ENCODE data around the gene CMTR1.

Gene CMTR1

DNA sequence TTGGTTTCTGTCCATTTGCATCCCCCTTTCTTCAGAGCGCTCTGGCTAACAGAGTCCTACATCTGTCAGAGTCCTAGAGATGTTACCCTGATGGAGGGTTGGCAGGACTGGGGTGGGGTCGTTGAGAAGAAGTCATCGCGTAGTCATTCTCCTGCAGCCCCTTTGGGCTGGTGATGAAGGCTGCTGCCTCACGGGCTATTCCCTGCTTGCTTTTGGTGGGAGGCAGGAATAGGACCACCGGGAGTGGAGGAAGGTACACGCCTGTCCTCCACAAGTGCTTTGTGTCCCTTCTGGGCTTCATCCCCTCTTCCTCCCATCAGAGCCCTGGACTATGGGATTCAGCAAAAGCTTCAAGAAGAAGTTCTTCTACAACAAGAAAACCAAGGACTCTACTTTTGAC lies 45.8 kb downstream of the CMTR1 start:
- DNase-seq (ENCODE audit: low read depth, low spot score) = no peak
- no peak overlapping the region for H3K4me3 ChIP-seq (ENCODE audit: insufficient read length, low read depth)
- no peaks in the 10 kb centered on the region for H3K27me3 ChIP-seq (ENCODE audit: insufficient read depth, insufficient read length)
- H3K36me3 ChIP-seq (ENCODE audit: insufficient read depth, insufficient read length, low read length) = peaks cover 94% of the 10 kb centered on the region
- peaks cover 2% of the 10 kb centered on the region for H3K4me1 ChIP-seq (ENCODE audit: insufficient read depth, insufficient read length)
- no peak overlapping the region for H3K9ac ChIP-seq (ENCODE audit: insufficient read length, low read depth)
- no peaks in the 10 kb centered on the region for H3K9me3 ChIP-seq (ENCODE audit: insufficient read depth, low read length)
- no peak for TF ChIP-seq SUZ12 (IDR thresholded peaks at IDR 0.05; ENCODE audit: extremely low read depth, insufficient read depth, insufficient read length)
- TF ChIP-seq YY1 (IDR thresholded peaks at IDR 0.05; ENCODE audit: insufficient read depth, insufficient read length) = no peak
- no peak for TF ChIP-seq ZNF274 (IDR thresholded peaks at IDR 0.05; ENCODE audit: low read depth, low read length)

GRCh38 chr6:37479266-37479854 lies 46.3 kb downstream of the CMTR1 start:
- no peak for DNase-seq (ENCODE audit: low read depth, low spot score)
- TF ChIP-seq SUZ12 (IDR thresholded peaks at IDR 0.05; ENCODE audit: extremely low read depth, insufficient read depth, insufficient read length) (no peak), ZNF274 (IDR thresholded peaks at IDR 0.05; ENCODE audit: low read depth, low read length) (no peak)
- peaks cover 2% of the 10 kb centered on the region for H3K4me1 ChIP-seq (ENCODE audit: insufficient read depth, insufficient read length)
- no peak overlapping the region for H3K9ac ChIP-seq (ENCODE audit: insufficient read length, low read depth)
- H3K9me3 ChIP-seq (ENCODE audit: insufficient read depth, low read length) = no peaks in the 10 kb centered on the region
- no peak overlapping the region for H3K4me3 ChIP-seq (ENCODE audit: insufficient read length, low read depth)
- no peaks in the 10 kb centered on the region for H3K27me3 ChIP-seq (ENCODE audit: insufficient read depth, insufficient read length)
- H3K36me3 ChIP-seq (ENCODE audit: insufficient read depth, insufficient read length, low read length) = peaks cover 90% of the 10 kb centered on the region

DNA sequence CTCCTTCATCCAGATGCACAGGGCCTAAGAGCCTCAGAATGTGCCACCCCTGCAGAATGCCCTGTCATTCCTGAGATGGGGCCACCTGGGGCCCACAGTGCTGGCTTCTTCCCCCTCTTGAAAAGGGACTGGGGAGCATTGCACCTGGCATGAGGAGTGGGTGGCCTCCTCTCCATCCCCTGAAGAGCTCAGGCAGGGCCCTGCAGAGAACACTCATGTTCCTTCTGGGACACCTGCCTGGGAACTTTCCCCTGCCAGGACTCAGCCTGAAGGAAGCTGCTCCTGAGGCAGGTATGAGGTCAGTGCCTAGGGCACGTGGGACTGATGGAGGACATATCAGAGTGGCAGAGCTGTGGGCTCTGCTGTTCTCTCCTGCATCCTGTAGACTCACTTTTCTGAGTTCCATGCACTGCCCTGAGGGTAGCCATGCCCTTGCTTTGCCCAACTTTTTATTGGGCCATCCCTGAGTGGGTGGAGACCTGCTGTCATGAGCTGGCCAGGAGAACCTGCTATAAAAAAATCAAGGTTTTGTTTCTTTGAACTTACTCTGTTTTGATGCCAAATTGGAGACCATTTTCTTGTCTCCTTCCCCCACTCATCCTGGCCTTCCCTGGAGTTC lies 47.2 kb downstream of the CMTR1 start:
- Histone ChIP-seq H3K27me3 (ENCODE audit: insufficient read depth, insufficient read length) (no peaks in the 10 kb centered on the region), H3K4me1 (ENCODE audit: insufficient read depth, insufficient read length) (peaks cover 2% of the 10 kb centered on the region), H3K36me3 (ENCODE audit: insufficient read depth, insufficient read length, low read length) (peaks cover 81% of the 10 kb centered on the region), H3K9me3 (ENCODE audit: insufficient read depth, low read length) (no peaks in the 10 kb centered on the region), H3K9ac (ENCODE audit: insufficient read length, low read depth) (no peak overlapping the region), H3K4me3 (ENCODE audit: insufficient read length, low read depth) (no peak overlapping the region)
- no peak for DNase-seq (ENCODE audit: low read depth, low spot score)
- TF ChIP-seq YY1 (IDR thresholded peaks at IDR 0.05; ENCODE audit: insufficient read depth, insufficient read length) = no peak

- TF ChIP-seq SUZ12 (IDR thresholded peaks at IDR 0.05; ENCODE audit: extremely low read depth, insufficient read depth, insufficient read length) (no peak), ZNF274 (IDR thresholded peaks at IDR 0.05; ENCODE audit: low read depth, low read length) (no peak), YY1 (IDR thresholded peaks at IDR 0.05; ENCODE audit: insufficient read depth, insufficient read length) (no peak)
- DNase-seq (ENCODE audit: low read depth, low spot score) = no peak
- no peak overlapping the region for H3K9ac ChIP-seq (ENCODE audit: insufficient read length, low read depth)
- peaks cover 73% of the 10 kb centered on the region for H3K36me3 ChIP-seq (ENCODE audit: insufficient read depth, insufficient read length, low read length)
- H3K9me3 ChIP-seq (ENCODE audit: insufficient read depth, low read length) = no peaks in the 10 kb centered on the region
- H3K27me3 ChIP-seq (ENCODE audit: insufficient read depth, insufficient read length) = no peaks in the 10 kb centered on the region
- H3K4me1 ChIP-seq (ENCODE audit: insufficient read depth, insufficient read length) = peaks cover 2% of the 10 kb centered on the region
- no peak overlapping the region for H3K4me3 ChIP-seq (ENCODE audit: insufficient read length, low read depth)
Observed at GRCh38 chr6:37480951-37481534, 48.0 kb downstream of the CMTR1 start.

DNA sequence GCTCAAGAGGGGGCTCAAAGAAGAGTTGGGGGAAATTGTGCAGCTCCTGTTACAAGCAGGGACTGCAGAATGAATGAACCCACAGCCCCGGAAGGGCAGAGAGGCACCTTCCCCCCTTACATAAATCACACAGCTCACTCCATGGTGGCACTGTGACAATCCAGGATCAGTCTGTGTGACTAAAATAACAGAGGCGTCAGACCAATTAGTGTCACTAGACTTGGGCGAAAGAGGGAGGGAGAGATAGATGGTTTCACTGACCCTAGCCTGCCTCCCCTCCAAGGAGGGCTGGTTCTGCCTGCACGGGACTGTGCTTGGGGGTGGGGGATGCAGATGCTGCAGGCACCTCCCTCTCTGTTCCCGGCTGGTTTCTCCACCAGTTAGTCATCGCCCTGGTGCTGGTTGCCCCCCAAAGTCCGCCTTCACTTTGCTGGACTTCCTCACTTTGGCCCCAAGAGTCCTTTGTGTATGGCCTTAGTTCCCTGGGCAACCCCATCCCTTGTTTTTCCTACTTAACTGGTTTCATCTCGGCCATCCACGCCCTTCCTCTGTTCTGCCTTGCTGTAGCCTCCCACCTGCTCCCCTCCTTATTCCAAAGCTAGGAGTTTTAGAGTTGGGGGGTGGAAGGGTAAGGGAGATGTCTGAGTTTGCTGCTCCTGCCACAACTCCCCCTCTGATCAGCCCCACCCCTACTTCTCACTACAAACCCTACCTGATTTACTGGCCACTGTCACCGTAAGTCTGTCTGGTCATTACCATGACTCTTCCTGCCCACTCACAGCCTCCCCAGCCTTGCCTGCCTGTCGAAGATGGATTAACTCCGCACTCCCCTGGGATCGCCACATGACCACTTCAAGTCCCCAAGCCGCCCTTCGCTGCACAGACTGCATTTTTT lies 48.9 kb downstream of the CMTR1 start:
- DNase-seq (ENCODE audit: low read depth, low spot score) = no peak
- Histone ChIP-seq H3K9me3 (ENCODE audit: insufficient read depth, low read length) (no peaks in the 10 kb centered on the region), H3K36me3 (ENCODE audit: insufficient read depth, insufficient read length, low read length) (peaks cover 65% of the 10 kb centered on the region), H3K9ac (ENCODE audit: insufficient read length, low read depth) (no peak overlapping the region), H3K27me3 (ENCODE audit: insufficient read depth, insufficient read length) (no peaks in the 10 kb centered on the region), H3K4me1 (ENCODE audit: insufficient read depth, insufficient read length) (peaks cover 2% of the 10 kb centered on the region), H3K4me3 (ENCODE audit: insufficient read length, low read depth) (no peak overlapping the region)
- no peak for TF ChIP-seq SUZ12 (IDR thresholded peaks at IDR 0.05; ENCODE audit: extremely low read depth, insufficient read depth, insufficient read length)
- TF ChIP-seq YY1 (IDR thresholded peaks at IDR 0.05; ENCODE audit: insufficient read depth, insufficient read length) = no peak
- no peak for TF ChIP-seq ZNF274 (IDR thresholded peaks at IDR 0.05; ENCODE audit: low read depth, low read length)

DNA sequence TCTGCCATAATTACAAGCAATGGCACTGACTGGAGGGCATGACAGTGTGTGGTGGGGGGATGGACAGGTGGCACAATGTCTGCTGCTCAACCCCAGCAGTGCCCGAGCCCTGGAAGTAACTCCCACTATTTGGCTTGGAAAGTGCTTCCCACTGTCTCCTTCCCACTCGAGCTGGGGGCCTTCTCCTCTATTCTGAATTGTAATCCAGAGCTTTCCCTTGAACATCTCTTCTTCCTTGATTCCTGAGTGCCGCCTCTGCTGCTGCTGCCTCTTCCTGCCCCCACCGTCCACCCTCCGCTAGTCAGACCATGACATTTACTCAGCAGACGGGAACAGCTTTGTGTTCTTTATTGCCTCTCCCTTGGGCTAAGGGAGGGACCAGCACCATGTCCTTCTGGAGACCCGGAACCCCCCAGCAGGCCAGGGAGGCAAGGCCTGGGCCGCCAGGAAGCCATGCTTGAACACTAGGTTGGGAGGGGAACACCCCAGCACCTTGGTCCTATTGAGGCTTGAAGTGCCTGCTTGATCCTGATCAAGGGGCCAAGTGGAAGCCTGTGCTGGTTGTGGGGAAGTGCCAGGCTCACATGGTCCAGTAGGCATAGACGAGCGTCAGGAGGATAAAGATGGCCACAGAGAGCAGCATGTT lies 49.7 kb downstream of the CMTR1 start:
- Histone ChIP-seq H3K9me3 (ENCODE audit: insufficient read depth, low read length) (no peaks in the 10 kb centered on the region), H3K27me3 (ENCODE audit: insufficient read depth, insufficient read length) (no peaks in the 10 kb centered on the region), H3K9ac (ENCODE audit: insufficient read length, low read depth) (no peak overlapping the region), H3K36me3 (ENCODE audit: insufficient read depth, insufficient read length, low read length) (peaks cover 57% of the 10 kb centered on the region), H3K4me3 (ENCODE audit: insufficient read length, low read depth) (no peak overlapping the region), H3K4me1 (ENCODE audit: insufficient read depth, insufficient read length) (peaks cover 2% of the 10 kb centered on the region)
- no peak for TF ChIP-seq SUZ12 (IDR thresholded peaks at IDR 0.05; ENCODE audit: extremely low read depth, insufficient read depth, insufficient read length)
- no peak for TF ChIP-seq ZNF274 (IDR thresholded peaks at IDR 0.05; ENCODE audit: low read depth, low read length)
- TF ChIP-seq YY1 (IDR thresholded peaks at IDR 0.05; ENCODE audit: insufficient read depth, insufficient read length) = no peak
- no peak for DNase-seq (ENCODE audit: low read depth, low spot score)

Data from NT2/D1 (cell line).